HepG2 (cell line): ENCODE results near the gene UNG. TPM values are rescaled to one million over a fixed set of nuclear protein-coding genes. Genes with fewer than 3 reads are reported as not detected.

ENCODE experiments used
- AHDC1 ChIP-seq: sonication (generic); formaldehyde crosslinking; IDR thresholded peaks from 2 replicates; pipeline ENCODE4 v1.5.1; 2020; ENCODE audit warnings: mild to moderate bottlenecking, missing genetic modification reagents, borderline replicate concordance
- GATA4 ChIP-seq: sonication (generic); IDR thresholded peaks from 2 replicates; pipeline ENCODE4 v1.6.1; 2016; ENCODE audit warnings: antibody characterized with exemption, low read depth, borderline replicate concordance
- HOXA5 ChIP-seq: sonication (generic); formaldehyde crosslinking; IDR thresholded peaks from 2 replicates; pipeline ENCODE4 v1.4.0; 2020; ENCODE audit warnings: missing genetic modification reagents
- LCORL ChIP-seq, 2 experiments: fragments of 450-650 bp in 1 of 2; sonication (generic) in 1 of 2; formaldehyde crosslinking in 1 of 2; IDR thresholded peaks; 2 replicates each; pipeline versions ENCODE4 v1.5.0 to v1.6.1; 2017 to 2020; ENCODE audit warnings: antibody characterized with exemption in 1 of 2, missing genetic modification reagents in 1 of 2
- PLSCR1 ChIP-seq: sonication (generic); formaldehyde crosslinking; IDR thresholded peaks from 2 replicates; pipeline ENCODE4 v1.5.0; 2020; ENCODE audit warnings: missing genetic modification reagents, mild to moderate bottlenecking, borderline replicate concordance
- POGZ ChIP-seq: sonication (generic); formaldehyde crosslinking; IDR thresholded peaks from 2 replicates; pipeline ENCODE4 v1.4.0; 2020; ENCODE audit warnings: mild to moderate bottlenecking, missing genetic modification reagents
- RELA ChIP-seq: sonication (generic); formaldehyde crosslinking; IDR thresholded peaks from 2 replicates; pipeline ENCODE4 v1.4.0; 2020; ENCODE audit warnings: missing genetic modification reagents
- SAP130 ChIP-seq: IDR thresholded peaks from 2 replicates; pipeline ENCODE4 v1.6.1; 2016; ENCODE audit warnings: low read depth
- SIX4 ChIP-seq: sonication (generic); formaldehyde crosslinking; IDR thresholded peaks from 2 replicates; pipeline ENCODE4 v1.4.0; 2020; ENCODE audit warnings: missing genetic modification reagents
- U2AF2 ChIP-seq: fragments of 200-400 bp; formaldehyde crosslinking; IDR thresholded peaks from 2 replicates; pipeline ENCODE4 v1.6.1; 2017; ENCODE audit warnings: low read depth, mild to moderate bottlenecking, low read length
- ZBTB21 ChIP-seq: sonication (generic); formaldehyde crosslinking; IDR thresholded peaks from 2 replicates; pipeline ENCODE4 v1.4.0; 2020; ENCODE audit warnings: missing genetic modification reagents
- ZEB1 ChIP-seq: IDR thresholded peaks from 2 replicates; pipeline ENCODE4 v1.6.1; 2012; ENCODE audit warnings: mild to moderate bottlenecking, low read depth, inconsistent platforms; ENCODE audit not compliant: insufficient replicate concordance
- ZFP36L2 ChIP-seq: sonication (generic); formaldehyde crosslinking; IDR thresholded peaks from 2 replicates; pipeline ENCODE4 v1.4.0; 2020; ENCODE audit warnings: missing genetic modification reagents
- ZNF234 ChIP-seq: sonication (generic); formaldehyde crosslinking; conservative IDR thresholded peaks from 2 replicates; pipeline ENCODE4 v1.5.1; 2020; ENCODE audit warnings: mild to moderate bottlenecking, missing genetic modification reagents
- ZNF281 ChIP-seq: sonication (generic); formaldehyde crosslinking; IDR thresholded peaks from 2 replicates; pipeline ENCODE4 v1.4.0; 2020; ENCODE audit warnings: missing genetic modification reagents, borderline replicate concordance
- ZNF564 ChIP-seq: sonication (generic); formaldehyde crosslinking; IDR thresholded peaks from 2 replicates; pipeline ENCODE4 v1.8.1; 2023; ENCODE audit warnings: mild to moderate bottlenecking, missing genetic modification reagents
- ZNF772 ChIP-seq: sonication (generic); formaldehyde crosslinking; IDR thresholded peaks from 2 replicates; pipeline ENCODE4 v1.5.0; 2020; ENCODE audit warnings: mild to moderate bottlenecking, missing genetic modification reagents
- ZNF788 ChIP-seq: sonication (generic); formaldehyde crosslinking; IDR thresholded peaks from 2 replicates; pipeline ENCODE4 v1.5.0; 2020; ENCODE audit warnings: mild to moderate bottlenecking, missing genetic modification reagents, borderline replicate concordance
- ZNF816 ChIP-seq: sonication (generic); formaldehyde crosslinking; IDR thresholded peaks from 2 replicates; pipeline ENCODE4 v1.8.0; 2022; ENCODE audit warnings: missing genetic modification reagents, mild to moderate bottlenecking, borderline replicate concordance
- ZNF878 ChIP-seq: sonication (generic); formaldehyde crosslinking; IDR thresholded peaks from 2 replicates; pipeline ENCODE4 v1.8.1; 2023; ENCODE audit warnings: mild to moderate bottlenecking, missing genetic modification reagents, moderate library complexity
- polyA plus RNA-seq, 8 experiments: library from polyadenylated mRNA; depleted of rRNA in 3 of 8; stranded (reverse) in 7 of 8; unstranded in 1 of 8; fragments of >200 nt; fragmentation: Illumina TruSeq in 4 of 8; extraction: Trizol in 4 of 8; gene quantifications; 2 replicates each; pipeline versions ENCODE4 v1.2.1 to v1.2.3, GENCODE V29; 2011 to 2016; ENCODE audit warnings: low read depth in 4 of 8, missing spikeins in 1 of 8, mixed read lengths in 1 of 8; ENCODE audit not compliant: insufficient read depth in 1 of 8
- total RNA-seq, 5 experiments: library from RNA; depleted of rRNA; stranded (reverse); fragments of >200 nt; fragmentation: Illumina TruSeq; extraction: Trizol; gene quantifications; 2 replicates each; pipeline ENCODE4 v1.2.3, GENCODE V29; 2016; ENCODE audit warnings: low read depth in 1 of 5

Gene UNG
- total and polyA plus RNA-seq, 2 of the 13 experiments (the other 11 are each of a cell fraction or from before 2014, with no cell fraction given), result 23.3 to 114 TPM

- TF ChIP-seq ZFP36L2 (CRISPR knock-in tag) (0 out of 2 replicates have a peak, but pooled peaks have one; percentile 29), SAP130 (CRISPR knock-in tag) (peak; percentile 94), RELA (CRISPR knock-in tag) (peak; percentile 55; the same call in 1 of the 2 replicates), ZNF234 (CRISPR knock-in tag) (peak; percentile 95), ZNF788 (CRISPR knock-in tag) (peak; percentile 93), POGZ (CRISPR knock-in tag) (peak; percentile 98), ZNF281 (CRISPR knock-in tag) (peak; percentile 71; the same call in 1 of the 2 replicates), AHDC1 (CRISPR knock-in tag) (no peak), ZBTB21 (CRISPR knock-in tag) (peak; percentile 46), ZNF564 (CRISPR knock-in tag) (peak; percentile 93), ZNF816 (CRISPR knock-in tag) (no peak; the same call in 1 of the 2 replicates), ZEB1 (no peak), ZNF878 (peak; percentile 97), SIX4 (CRISPR knock-in tag) (0 out of 2 replicates have a peak, but pooled peaks have one; percentile 42), LCORL (IDR thresholded peaks at IDR 0.05) (no peak), LCORL (CRISPR knock-in tag; IDR thresholded peaks at IDR 0.05) (peak; percentile 81), U2AF2 (no peak), GATA4 (no peak), HOXA5 (CRISPR knock-in tag) (peak; percentile 96), ZNF772 (CRISPR knock-in tag) (peak; percentile 97), PLSCR1 (peak; percentile 91; the same call in 1 of the 2 replicates)
These were observed 4.1 kb upstream of the UNG start, which contains the start of gene ALKBH2 (continued) for GRCh38 chr12:109093022-109093918.
